ENCODE data around the gene RIPOR3.

GRCh38 chr20:50547964-50548363 is 143.4 kb downstream of the RIPOR3 start:
- TF ChIP-seq CTCF (IDR thresholded peaks at IDR 0.05; ENCODE audit: insufficient read depth, low read length, poor library complexity, severe bottlenecking) = no peak
- TF ChIP-seq EZH2phosphoT487 (conservative IDR thresholded peaks at IDR 0.05; ENCODE audit: low read length) = no peak
